Kidney (tissue), 14 donors: ENCODE results near the gene NBR1. TPM values are rescaled to one million over a fixed set of nuclear protein-coding genes. Genes with fewer than 3 reads are reported as not detected.
"Not testable (repeated sequence)": the region's sequence is repeated elsewhere in the genome, so short reads cannot be mapped to it uniquely, and the experiment has no call there.

Experiments
- DNase-seq, 5 donors: peaks; one replicate each; pipeline ENCODE4 v3.0.0-alpha.2; 2013 to 2020
- FAIRE-seq: peaks from 2 replicates; lab custom pipeline; 2012; peaks lifted over from hg19 to GRCh38; lab: Jason Lieb, UNC
- H3K27ac ChIP-seq, 2 donors: one replicate each; pipeline ENCODE4 v1.7.0; 2013; ENCODE audit warnings: low read depth in 2 of 2, low read length in 2 of 2, inconsistent platforms in 1 of 2
- H3K27me3 ChIP-seq: one replicate; pipeline ENCODE4 v1.7.1; 2013; ENCODE audit warnings: low read length, inconsistent platforms; ENCODE audit not compliant: control insufficient read depth, insufficient read depth
- H3K36me3 ChIP-seq, 3 donors: one replicate each; pipeline versions ENCODE4 v1.7.0 to v1.7.1; 2013; ENCODE audit warnings: low read length in 3 of 3, control low read depth in 1 of 3, inconsistent platforms in 1 of 3; ENCODE audit not compliant: insufficient read depth in 3 of 3, control insufficient read depth in 2 of 3
- H3K4me1 ChIP-seq, 3 donors: one replicate each; pipeline versions ENCODE4 v1.7.0 to v1.7.1; 2013; ENCODE audit warnings: low read length in 3 of 3, inconsistent platforms in 1 of 3, low read depth in 1 of 3; ENCODE audit not compliant: control insufficient read depth in 2 of 3, insufficient read depth in 2 of 3
- H3K4me3 ChIP-seq, 3 donors: one replicate each; pipeline versions ENCODE4 v1.7.0 to v1.8.1; 2013; ENCODE audit warnings: low read length in 3 of 3, control low read depth in 1 of 3, inconsistent platforms in 1 of 3
- H3K9ac ChIP-seq, 3 donors: one replicate each; pipeline versions ENCODE4 v1.7.0 to v1.7.1; 2013; ENCODE audit warnings: low read length in 3 of 3, control low read depth in 1 of 3, inconsistent platforms in 1 of 3
- H3K9me3 ChIP-seq, 3 donors: one replicate each; pipeline versions ENCODE4 v1.7.0 to v1.7.1; 2013; ENCODE audit warnings: low read length in 3 of 3, control low read depth in 1 of 3, inconsistent platforms in 1 of 3; ENCODE audit not compliant: control insufficient read depth in 2 of 3, insufficient read depth in 1 of 3
- CTCF ChIP-seq: IDR thresholded peaks from 3 replicates; pipeline ENCODE4 v1.5.1; 2012; ENCODE audit warnings: mild to moderate bottlenecking, moderate library complexity, borderline replicate concordance; ENCODE audit not compliant: insufficient read depth; ENCODE audit errors: extremely low read depth
- intact Hi-C: fragments of 100-400 bp; cut with DNase I; formaldehyde crosslinking; loops from one replicate; pipeline ENCODE4 v1.11.1; 2022
- polyA plus RNA-seq: library from polyadenylated mRNA; stranded (reverse); fragments of 350-450 nt; fragmentation: Illumina TruSeq; extraction: RNeasy Lipid Tissue Mini Kit (QIAGEN cat#74804); gene quantifications from one replicate; pipeline ENCODE4 v1.2.3, GENCODE V29; 2014; ENCODE audit warnings: low read depth, low replicate concordance; ENCODE audit not compliant: insufficient read depth
- total RNA-seq: library from RNA; stranded (reverse); fragmentation: NEBNext Ultra II Directional; extraction: Animal tissue kit (Norgen Biotek cat#: 25700); gene quantifications from one replicate; pipeline ENCODE4 v1.2.1, GENCODE V29; 2021
- donor health status: control.
- donor health status: control.
- donor health status: control.
- donor health status: control.
- donor health status: control.
- donor health status: DM: yes; HTN: yes; CAD: no.
- donor health status: Normal renal cell carcinoma (clear cell type).

The NBR1 gene
- total and polyA plus RNA-seq, 2 donors from 2014 or later, result 50.4 to 88.9 TPM

- FAIRE-seq, H3K9ac ChIP-seq, H3K4me1 ChIP-seq, intact Hi-C loops, DNase-seq, H3K9me3 ChIP-seq, H3K27ac ChIP-seq, H3K27me3 ChIP-seq, H3K36me3 ChIP-seq, H3K4me3 ChIP-seq: not testable (repeated sequence)
These were observed 5.0 kb upstream of the NBR1 start for GRCh38 chr17:43165971-43166370.

- peak overlapping the region; percentile 68 to 89 for H3K27ac ChIP-seq
- H3K27me3 ChIP-seq, result no peaks in the 10 kb centered on the region
- peak overlapping the region; percentile 63 to 97 (median 96) for H3K9ac ChIP-seq
- no peaks in the 10 kb centered on the region for H3K9me3 ChIP-seq
- no peak for FAIRE-seq
- H3K4me1 ChIP-seq, result peaks cover 0 to 19% (median 9%) of the 10 kb centered on the region in 3 donors
- intact Hi-C loops, result no loop called here
- peak overlapping the region; percentile 74 to 97 (median 88) for H3K4me3 ChIP-seq
- TF ChIP-seq CTCF, result no peak
- peak in 4 of 5 donors; percentile 17 to 71 (median 44) for DNase-seq
- H3K36me3 ChIP-seq, result no peaks in the 10 kb centered on the region
These were observed 1.4 kb upstream of the NBR1 start for GRCh38 chr17:43169561-43170139.

- Histone ChIP-seq H3K9ac (peak overlapping the region; percentile 64 to 97 (median 96)), H3K9me3 (no peaks in the 10 kb centered on the region), H3K27ac (peak overlapping the region; percentile 89 to 94), H3K4me1 (peaks cover 0 to 21% (median 9%) of the 10 kb centered on the region in 3 donors), H3K36me3 (no peaks in the 10 kb centered on the region), H3K27me3 (no peaks in the 10 kb centered on the region), H3K4me3 (peak overlapping the region; percentile 74 to 97 (median 88))
- intact Hi-C loops, result no loop called here
- FAIRE-seq (peak; percentile 61), DNase-seq (peak; percentile 94 to 98 (median 95))
- no peak for TF ChIP-seq CTCF
These were observed 761 bp upstream of the NBR1 start for GRCh38 chr17:43170140-43170765.
